ENCODE data around the gene TMPRSS7.

The TMPRSS7 gene

DNA sequence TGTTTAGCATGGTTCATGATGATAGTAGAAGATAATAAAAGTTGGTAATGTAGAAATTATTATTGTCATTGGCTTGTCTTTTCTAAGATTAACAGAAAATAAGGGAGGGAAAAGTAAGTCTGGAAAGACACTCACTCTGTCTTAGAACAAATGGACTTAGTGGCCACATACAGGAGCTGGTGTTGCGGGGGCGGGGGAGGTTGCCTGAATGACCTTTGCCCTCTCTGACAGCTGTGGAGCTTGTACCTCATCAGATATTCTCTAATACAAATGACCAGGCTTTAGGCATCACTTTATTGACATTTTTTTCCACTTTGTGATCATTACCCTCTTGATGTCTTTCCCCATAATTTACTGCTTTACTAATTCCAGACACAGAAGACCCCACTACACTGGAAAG is 29.9 kb upstream of the TMPRSS7 start:
- Histone ChIP-seq H3K4me2 (ENCODE audit: low read depth, low read length, poor library complexity, severe bottlenecking) (no peak overlapping the region), H3K27me3 (ENCODE audit: low read length) (no peaks in the 10 kb centered on the region), H3K9me2 (replicated peaks; ENCODE audit: insufficient read depth, low read length) (no peaks in the 10 kb centered on the region), H3F3A (ENCODE audit: insufficient read depth) (no peaks in the 10 kb centered on the region), H2AFZ (ENCODE audit: low read depth, low read length, severe bottlenecking) (no peak overlapping the region), H3K36me3 (ENCODE audit: low read length) (no peaks in the 10 kb centered on the region), H3K27ac (ENCODE audit: low read depth, low read length) (no peak overlapping the region), H4K20me1 (ENCODE audit: low read depth, low read length) (no peaks in the 10 kb centered on the region), H3K79me2 (ENCODE audit: insufficient read depth, low read length) (no peaks in the 10 kb centered on the region), H3K9me3 (ENCODE audit: insufficient read depth, low read length) (no peaks in the 10 kb centered on the region), H3K4me3 (ENCODE audit: insufficient read depth, low read length, poor library complexity, severe bottlenecking) (no peak overlapping the region), H3K9ac (ENCODE audit: low read length) (no peak overlapping the region)
- TF ChIP-seq, protein P1, sequence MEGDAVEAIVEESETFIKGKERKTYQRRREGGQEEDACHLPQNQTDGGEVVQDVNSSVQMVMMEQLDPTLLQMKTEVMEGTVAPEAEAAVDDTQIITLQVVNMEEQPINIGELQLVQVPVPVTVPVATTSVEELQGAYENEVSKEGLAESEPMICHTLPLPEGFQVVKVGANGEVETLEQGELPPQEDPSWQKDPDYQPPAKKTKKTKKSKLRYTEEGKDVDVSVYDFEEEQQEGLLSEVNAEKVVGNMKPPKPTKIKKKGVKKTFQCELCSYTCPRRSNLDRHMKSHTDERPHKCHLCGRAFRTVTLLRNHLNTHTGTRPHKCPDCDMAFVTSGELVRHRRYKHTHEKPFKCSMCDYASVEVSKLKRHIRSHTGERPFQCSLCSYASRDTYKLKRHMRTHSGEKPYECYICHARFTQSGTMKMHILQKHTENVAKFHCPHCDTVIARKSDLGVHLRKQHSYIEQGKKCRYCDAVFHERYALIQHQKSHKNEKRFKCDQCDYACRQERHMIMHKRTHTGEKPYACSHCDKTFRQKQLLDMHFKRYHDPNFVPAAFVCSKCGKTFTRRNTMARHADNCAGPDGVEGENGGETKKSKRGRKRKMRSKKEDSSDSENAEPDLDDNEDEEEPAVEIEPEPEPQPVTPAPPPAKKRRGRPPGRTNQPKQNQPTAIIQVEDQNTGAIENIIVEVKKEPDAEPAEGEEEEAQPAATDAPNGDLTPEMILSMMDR (IDR thresholded peaks at IDR 0.05; ENCODE audit: insufficient read depth, low read length, poor library complexity, severe bottlenecking): no peak
- no peak for TF ChIP-seq EZH2phosphoT487 (conservative IDR thresholded peaks at IDR 0.05; ENCODE audit: low read length)

DNA sequence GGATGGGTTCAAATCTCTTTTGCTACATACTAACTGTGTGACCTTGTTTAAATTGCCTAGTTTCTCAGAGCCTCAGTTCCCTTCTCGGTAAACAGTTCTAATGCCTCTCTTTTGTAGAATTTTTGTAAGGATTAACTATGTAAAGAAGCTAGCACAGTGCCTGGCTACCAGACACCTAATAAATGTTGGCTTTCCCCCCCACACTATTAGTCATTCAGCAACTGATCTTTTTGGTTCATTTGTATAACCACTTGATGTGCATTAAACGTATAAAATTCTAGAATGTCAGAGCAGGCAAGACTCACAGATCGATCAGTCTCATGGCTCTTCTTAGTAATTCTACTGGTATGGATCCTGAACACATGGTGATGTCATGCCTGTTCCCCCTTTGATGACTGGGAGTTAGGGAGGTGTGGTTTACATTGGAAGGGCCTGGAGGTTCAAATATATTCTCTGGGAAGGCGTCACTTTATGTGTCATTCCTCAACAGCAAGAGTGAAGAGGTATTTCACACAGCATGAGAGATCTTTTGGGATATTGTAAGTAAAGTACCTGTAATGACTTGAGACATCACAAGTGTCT is 29.4 kb upstream of the TMPRSS7 start:
- Histone ChIP-seq H3K4me3 (ENCODE audit: insufficient read depth, low read length, poor library complexity, severe bottlenecking) (no peak overlapping the region), H3K4me2 (ENCODE audit: low read depth, low read length, poor library complexity, severe bottlenecking) (no peak overlapping the region), H3F3A (ENCODE audit: insufficient read depth) (no peaks in the 10 kb centered on the region), H3K9me2 (replicated peaks; ENCODE audit: insufficient read depth, low read length) (no peaks in the 10 kb centered on the region), H2AFZ (ENCODE audit: low read depth, low read length, severe bottlenecking) (no peak overlapping the region), H3K36me3 (ENCODE audit: low read length) (no peaks in the 10 kb centered on the region), H3K9me3 (ENCODE audit: insufficient read depth, low read length) (no peaks in the 10 kb centered on the region), H3K9ac (ENCODE audit: low read length) (no peak overlapping the region), H3K27me3 (ENCODE audit: low read length) (no peaks in the 10 kb centered on the region), H3K79me2 (ENCODE audit: insufficient read depth, low read length) (no peaks in the 10 kb centered on the region), H4K20me1 (ENCODE audit: low read depth, low read length) (no peaks in the 10 kb centered on the region), H3K27ac (ENCODE audit: low read depth, low read length) (no peak overlapping the region)
- no peak for TF ChIP-seq EZH2phosphoT487 (conservative IDR thresholded peaks at IDR 0.05; ENCODE audit: low read length)
- TF ChIP-seq, protein P1 (IDR thresholded peaks at IDR 0.05; ENCODE audit: insufficient read depth, low read length, poor library complexity, severe bottlenecking): no peak

DNA sequence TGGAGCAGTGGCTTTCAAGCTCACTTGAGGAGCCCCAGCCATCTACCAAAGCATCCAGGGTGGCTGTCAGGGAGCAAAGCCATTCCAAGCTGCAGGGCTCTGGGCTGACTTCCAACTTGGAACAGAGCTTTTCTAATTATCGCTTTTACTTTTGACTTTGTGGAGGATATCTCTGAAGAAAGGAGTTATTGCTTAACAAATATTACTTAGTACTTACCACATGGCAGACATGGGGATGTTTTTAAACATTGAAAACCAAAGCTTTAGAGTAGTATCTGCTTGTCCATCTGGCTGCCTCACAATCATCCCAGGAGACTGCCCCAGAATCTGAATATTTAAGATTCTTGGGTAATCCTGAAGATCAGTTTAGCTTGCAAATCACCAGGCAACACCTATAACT is 26.9 kb upstream of the TMPRSS7 start:
- H3K9ac ChIP-seq (ENCODE audit: low read length): no peak overlapping the region
- H3K27ac ChIP-seq (ENCODE audit: low read depth, low read length): no peak overlapping the region
- no peaks in the 10 kb centered on the region for H3K9me2 ChIP-seq (replicated peaks; ENCODE audit: insufficient read depth, low read length)

More for the DNA sequence above, 26.9 kb upstream of the TMPRSS7 start:
- Histone ChIP-seq H3F3A (ENCODE audit: insufficient read depth) (no peaks in the 10 kb centered on the region), H3K36me3 (ENCODE audit: low read length) (no peaks in the 10 kb centered on the region), H3K27me3 (ENCODE audit: low read length) (no peaks in the 10 kb centered on the region), H2AFZ (ENCODE audit: low read depth, low read length, severe bottlenecking) (no peak overlapping the region), H3K9me3 (ENCODE audit: insufficient read depth, low read length) (no peaks in the 10 kb centered on the region), H3K4me3 (ENCODE audit: insufficient read depth, low read length, poor library complexity, severe bottlenecking) (no peak overlapping the region), H3K4me2 (ENCODE audit: low read depth, low read length, poor library complexity, severe bottlenecking) (no peak overlapping the region), H4K20me1 (ENCODE audit: low read depth, low read length) (no peaks in the 10 kb centered on the region), H3K79me2 (ENCODE audit: insufficient read depth, low read length) (no peaks in the 10 kb centered on the region)
- no peak for TF ChIP-seq EZH2phosphoT487 (conservative IDR thresholded peaks at IDR 0.05; ENCODE audit: low read length)
- TF ChIP-seq, protein P1 (IDR thresholded peaks at IDR 0.05; ENCODE audit: insufficient read depth, low read length, poor library complexity, severe bottlenecking): no peak

Data from SU-DHL-6 (cell line).